ENCODE results near the gene LGALS7B.
"Not testable (repeated sequence)": the region's sequence is repeated elsewhere in the genome, so short reads cannot be mapped to it uniquely, and the experiment has no call there.

The LGALS7B gene

DNA sequence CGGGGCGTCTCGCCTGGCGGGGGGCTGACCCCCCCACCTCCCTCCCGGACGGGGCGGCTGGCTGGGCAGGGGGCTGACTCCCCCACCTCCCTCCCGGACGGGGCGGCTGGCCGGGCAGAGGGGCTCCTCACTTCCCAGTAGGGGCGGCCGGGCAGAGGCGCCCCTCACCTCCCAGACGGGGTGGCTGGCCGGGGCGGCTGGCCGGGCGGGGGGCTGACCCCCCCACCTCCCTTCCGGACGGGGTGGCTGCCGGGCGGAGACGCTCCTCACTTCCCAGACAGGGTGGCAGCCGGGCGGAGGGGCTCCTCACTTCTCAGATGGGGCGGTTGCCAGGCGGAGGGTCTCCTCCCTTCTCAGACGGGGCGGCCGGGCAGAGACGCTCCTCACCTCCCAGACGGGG lies 8.8 kb downstream of the LGALS7B start:
- not testable (repeated sequence) for DNase-seq (ENCODE audit: low spot score)

DNA sequence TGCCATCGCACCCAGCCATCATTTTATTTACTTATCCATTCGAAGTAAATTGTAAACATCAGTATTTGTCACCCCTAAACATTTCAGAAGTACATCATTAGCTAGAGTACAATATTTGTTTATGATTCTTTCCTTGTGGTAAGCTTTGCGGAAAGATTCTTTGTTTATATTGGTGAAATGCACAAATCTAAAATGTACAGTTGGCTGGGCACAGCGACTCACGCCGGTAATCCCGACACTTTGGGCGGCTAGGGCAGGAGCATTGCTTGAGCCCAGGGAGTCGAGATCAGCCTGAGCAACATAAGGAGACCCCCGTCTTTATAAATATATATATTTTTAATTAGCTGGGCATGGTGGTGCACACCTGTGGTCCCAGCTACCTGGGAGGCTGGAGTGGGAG lies 10.1 kb downstream of the LGALS7B start:
- no peak for DNase-seq (ENCODE audit: low spot score)

DNA sequence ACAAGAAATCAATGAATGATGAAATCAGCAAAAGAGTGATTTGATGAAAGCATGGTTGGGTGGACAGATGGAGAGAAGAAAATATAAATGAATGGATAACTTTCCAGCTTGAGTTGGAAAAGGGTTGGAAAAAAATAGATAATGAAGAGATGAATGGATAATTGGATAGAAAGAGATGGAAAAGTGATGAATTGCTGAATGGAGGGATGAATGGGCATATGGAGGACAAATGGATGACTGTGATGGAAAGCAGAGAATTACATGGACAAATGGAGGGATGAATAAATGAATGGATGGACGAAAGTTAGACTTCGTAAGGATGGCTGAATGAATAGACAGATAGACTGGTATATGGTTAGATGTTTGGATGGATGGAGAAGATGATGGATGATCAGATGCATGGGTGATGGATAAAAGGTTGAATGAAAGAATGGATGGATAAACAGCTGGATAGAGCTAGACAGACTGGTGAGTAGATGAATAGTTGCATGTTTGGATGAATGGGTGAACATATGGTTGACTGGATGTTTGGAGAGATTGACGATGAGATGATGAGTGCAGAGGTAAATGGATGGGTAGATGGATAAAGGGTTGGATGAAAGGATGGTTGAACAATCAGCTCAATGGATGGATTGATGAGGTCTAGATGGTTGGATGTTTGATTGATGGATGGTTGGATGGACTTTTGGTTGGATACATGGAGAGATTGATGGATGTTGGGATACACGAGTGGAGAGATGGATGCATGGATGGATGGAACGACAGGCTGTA lies 11.8 kb downstream of the LGALS7B start:
- no peak for DNase-seq (ENCODE audit: low spot score)

DNA sequence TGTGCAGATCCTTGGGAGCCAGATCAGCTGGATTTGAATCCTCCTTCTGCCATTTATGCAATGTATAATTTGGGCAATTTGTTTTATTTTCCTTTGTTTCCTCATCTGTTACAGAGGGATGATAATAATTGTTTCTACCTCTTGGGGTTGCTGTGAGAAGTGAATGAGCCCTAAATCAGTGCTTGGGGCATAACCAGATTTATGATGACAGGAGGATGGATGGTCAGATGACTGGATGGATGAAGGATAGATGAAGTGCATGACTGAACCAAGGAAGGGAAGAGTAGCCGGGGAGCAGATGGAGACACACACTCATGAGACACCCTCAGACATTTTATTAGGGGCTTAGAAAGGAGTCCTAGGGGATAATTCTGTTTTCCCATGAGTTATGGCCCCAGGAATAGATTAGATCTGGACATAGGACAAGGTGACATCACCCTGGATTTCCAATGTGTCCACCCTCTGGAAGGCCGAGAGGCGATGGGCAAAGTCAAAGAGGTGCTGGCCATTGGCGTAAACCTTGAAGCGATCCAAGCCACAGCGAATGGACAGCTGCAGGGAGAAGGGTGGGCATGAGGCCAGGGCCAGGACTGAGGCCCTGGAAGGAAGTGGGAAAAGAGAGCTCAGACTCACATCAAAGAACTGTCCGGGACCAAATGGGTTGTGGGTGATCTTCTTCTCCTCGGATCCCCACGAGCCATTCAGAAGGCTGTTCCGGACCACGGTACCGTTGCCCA lies 12.5 kb downstream of the LGALS7B start:
- DNase-seq (ENCODE audit: low spot score) = no peak

DNA sequence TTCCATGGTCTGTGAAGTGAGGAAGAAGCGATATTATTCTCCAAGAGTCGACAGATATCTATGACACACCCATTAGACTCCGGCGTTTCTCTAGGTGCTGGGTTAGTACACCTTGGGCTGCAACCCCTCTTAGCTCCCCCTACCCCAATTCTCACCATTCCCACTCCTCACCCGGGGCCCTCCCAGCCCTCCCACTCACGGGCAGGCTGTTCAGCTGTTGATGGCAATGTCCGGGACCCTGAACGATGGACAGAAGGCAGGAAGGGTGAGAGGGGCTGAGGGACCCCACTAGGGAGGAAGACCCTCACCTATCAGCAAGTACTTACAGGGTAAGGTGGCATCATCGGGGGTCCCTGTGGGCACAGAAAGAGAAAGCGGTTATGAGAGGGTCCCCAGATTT lies 14.5 kb downstream of the LGALS7B start:
- no peak for DNase-seq (ENCODE audit: low spot score)

DNA sequence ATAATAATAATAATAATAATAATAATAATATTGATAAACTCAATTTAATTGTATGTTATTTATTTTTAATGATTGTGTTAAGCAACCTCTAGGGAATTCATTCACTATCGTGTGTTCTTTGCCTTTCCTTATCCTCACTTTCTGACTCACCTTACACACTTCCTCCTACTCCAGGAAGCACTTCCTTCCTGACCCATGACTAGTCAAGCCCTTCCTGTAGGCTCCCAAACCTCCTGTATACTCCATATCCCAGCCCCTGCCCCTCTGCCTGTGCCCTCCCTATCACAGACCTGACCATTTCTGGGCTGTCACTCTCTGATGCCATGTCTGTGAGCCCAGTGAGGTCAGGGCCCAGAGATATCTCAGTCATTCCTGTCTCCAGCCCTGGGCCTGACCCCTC lies 16.2 kb downstream of the LGALS7B start:
- no peak for DNase-seq (ENCODE audit: low spot score)

DNA sequence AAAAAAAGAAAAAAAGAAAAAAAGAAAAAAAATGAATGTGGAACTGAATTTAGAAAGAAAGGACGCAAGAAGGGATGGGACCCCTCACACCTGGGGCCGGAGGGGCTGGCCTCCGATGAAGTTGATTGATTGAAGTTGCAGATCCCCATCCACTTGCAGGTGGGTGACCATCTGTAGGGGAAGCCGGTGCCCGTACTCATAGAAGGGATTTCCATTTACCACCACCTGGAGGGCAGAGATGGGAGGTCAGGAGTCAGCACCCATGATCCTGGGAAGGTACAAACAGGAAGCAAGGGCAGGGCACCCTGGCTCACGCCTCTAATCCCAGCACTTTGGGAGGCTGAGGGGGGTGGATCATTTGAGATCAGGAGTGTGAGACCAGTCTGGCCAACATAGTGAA lies 17.4 kb downstream of the LGALS7B start:
- DNase-seq (ENCODE audit: low spot score) = no peak

DNA sequence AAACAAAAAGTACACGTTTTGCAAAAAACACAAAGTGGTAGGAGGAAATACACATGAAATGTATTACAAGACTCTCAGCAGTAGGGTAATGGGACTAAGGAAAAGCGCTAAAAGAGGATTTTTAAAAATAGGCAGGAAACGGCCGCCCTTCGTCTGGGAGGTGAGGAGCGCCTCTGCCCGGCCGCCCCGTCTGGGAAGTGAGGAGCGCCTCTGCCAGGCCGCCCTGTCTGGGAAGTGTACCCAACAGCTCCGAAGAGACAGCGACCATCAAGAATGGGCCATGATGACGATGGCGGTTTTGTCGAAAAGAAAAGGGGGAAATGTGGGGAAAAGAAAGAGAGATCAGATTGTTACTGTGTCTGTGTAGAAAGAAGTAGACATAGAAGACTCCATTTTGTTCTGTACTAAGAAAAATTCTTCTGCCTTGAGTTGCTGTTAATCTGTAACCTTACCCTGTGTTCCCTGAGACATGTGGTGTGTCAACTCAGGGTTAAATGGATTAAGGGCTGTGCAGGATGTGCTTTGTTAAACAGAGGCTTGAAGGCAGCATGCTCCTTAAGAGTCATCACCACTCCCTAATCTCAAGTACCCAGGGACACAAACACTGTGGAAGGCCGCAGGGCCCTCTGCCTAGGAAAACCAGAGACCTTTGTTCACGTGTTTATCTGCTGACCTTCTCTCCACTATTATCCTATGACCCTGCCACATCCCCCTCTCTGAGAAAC lies 18.5 kb downstream of the LGALS7B start:
- DNase-seq (ENCODE audit: low spot score) = not testable (repeated sequence)

DNA sequence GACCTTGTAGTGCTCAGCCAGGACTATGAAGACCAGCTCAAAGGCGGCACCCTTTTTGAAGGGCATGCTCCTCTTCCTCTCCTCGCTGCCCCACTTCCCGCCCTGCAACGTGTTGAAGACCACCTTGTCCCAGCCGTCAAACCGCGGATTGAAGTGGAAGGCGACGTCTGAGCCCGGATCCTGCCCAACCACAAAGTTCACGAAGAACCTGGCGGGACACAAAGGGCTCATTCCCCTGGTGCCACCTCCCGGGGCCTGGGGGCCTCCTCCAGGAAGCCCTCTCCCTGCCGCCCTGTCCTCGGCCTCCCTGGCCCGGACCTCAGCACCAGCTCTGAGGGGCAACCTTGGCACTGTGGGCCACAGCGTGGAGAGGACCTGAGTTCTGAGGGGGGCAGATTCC lies 19.7 kb downstream of the LGALS7B start:
- DNase-seq (ENCODE audit: low spot score) = no peak

DNA sequence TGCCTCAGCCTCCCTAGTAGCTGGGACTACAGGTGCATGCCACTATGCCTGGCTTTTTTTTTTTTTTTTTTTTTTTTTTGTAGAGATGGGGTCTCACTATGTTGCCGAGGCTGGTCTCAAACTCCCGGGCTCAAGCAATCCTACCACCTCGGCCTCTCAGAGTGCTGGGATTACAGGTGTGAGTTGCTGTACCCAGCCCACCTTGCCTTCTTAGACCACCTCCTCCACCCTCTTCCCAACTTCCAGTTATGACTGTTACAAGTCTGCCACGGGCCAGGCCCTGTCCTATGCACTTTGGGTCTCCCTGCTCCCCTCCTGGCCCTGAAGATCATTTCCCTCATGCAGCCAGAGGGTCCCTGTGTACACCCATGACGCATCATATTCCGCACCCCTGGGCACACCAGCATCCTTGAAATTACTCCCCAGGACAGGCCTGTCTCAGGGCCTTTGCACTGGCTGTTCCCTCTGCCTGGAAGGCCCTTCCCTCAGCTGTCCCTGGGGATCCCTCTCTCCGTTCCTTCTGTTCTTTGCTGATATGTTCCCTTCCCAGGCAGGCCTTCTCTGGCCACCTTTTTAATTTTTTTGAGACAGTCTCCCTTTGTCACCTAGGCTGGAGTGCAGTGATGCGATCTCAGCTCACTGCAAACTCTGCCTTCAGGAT lies 20.7 kb downstream of the LGALS7B start:
- no peak for DNase-seq (ENCODE audit: low spot score)

DNA sequence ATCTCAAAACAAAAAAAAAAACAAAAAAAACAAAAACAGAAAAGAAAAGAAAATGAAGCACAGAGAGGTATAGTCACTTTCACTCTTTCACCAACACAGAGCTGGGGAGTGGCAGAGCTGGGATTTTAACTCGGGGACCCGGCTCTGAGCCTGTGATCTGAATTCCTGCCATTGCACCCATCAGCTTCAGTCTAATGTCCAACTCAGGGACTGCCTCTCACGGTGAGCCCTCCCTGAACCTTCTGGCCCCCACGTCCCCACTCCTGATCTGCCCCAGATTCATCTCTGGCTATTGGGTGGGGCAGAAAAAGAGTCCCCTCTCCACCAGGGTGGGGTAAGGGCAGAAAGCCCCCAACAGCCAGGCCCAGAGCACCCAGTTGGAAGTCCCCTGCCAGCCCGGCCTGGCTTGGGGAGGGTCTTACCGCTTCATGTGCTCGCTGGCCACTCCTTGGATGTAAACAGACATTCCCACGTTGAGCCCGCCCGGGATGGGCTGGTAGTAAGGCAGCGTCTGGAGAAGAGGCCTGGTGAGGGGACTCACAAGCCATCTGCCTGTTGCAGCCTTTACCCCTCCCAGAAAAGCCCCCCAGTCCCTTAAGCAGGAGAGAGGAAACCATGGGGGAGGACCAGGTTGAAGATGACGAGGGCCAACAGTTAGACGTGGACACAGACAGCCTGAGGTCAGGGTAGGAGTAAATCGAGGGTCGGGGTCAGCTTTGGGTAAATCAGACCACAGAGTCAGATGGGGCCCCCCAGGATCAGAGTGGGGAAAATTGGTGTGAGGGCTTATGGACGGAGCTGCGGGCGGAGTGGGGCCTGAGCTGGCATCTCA lies 23.2 kb downstream of the LGALS7B start:
- DNase-seq (ENCODE audit: low spot score) = no peak

DNA sequence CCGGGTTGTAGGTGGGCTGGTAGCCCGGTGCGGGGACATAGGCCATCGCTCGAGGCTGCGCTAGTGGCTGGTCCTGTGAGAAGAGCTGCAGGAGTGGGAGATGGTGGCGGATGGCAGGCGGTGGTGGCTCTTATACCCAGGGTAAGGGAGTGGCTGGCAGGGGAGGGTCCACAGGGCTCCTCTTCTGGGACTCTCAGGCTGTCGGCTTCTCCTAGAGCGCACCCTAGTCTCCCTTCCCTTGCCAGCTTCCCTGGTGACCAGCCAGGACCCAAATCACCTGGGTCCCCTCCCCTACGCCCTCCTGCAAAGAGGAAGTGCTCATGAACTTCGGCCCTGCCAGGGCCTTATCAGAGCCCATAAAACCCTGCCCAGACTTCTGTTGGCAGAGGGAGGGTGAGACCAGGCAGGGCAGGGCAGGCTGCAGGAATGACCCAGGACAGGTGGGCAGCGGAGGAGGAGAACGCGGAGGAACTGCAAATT lies 23.9 kb downstream of the LGALS7B start, which contains the start of gene LGALS4:
TSS of gene LGALS4 (minus strand) at position 105 of the 480 bp plus-strand sequence. CDS start at position 46, 59 bp downstream.
- no peak for DNase-seq (ENCODE audit: low spot score)

DNA sequence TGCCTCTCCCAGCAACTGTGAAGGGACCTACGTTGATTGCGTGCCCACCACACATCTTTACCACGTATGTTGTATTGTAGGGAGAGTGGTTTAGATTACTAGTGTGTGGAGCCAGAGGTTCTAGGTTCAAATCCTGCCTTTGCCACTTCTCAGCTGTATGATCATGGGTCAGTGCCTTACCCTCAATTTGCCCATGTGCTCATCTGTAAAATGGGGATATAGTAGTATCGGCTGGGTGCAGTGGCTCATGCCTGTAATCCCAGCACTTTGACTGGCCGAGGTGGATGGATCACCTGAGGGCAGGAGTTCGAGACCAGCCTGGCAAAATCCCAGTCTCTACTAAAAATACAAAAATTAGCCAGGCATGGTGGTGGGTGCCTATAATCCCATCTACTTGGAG lies 24.3 kb downstream of the LGALS7B start:
- DNase-seq (ENCODE audit: low spot score) = no peak

DNA sequence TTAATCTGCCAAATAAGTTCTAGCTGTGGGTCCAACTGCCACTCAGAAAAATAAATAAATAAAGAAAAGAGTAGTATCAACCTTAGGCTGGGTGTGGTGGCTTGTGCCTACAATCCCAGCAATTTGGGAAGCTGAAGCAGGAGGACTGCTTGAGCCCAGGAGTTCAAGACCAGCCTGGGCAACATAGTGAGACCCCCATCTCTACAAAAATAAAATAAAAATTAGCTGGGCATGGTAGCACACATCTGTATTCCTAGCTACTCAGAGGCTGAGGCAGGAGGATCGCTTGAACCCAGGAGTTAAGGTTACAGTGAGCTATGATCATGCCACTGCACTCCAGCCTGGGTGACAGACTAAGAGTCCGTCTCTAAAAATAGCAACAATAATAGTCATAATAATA lies 24.9 kb downstream of the LGALS7B start:
- not testable (repeated sequence) for DNase-seq (ENCODE audit: low spot score)

DNA sequence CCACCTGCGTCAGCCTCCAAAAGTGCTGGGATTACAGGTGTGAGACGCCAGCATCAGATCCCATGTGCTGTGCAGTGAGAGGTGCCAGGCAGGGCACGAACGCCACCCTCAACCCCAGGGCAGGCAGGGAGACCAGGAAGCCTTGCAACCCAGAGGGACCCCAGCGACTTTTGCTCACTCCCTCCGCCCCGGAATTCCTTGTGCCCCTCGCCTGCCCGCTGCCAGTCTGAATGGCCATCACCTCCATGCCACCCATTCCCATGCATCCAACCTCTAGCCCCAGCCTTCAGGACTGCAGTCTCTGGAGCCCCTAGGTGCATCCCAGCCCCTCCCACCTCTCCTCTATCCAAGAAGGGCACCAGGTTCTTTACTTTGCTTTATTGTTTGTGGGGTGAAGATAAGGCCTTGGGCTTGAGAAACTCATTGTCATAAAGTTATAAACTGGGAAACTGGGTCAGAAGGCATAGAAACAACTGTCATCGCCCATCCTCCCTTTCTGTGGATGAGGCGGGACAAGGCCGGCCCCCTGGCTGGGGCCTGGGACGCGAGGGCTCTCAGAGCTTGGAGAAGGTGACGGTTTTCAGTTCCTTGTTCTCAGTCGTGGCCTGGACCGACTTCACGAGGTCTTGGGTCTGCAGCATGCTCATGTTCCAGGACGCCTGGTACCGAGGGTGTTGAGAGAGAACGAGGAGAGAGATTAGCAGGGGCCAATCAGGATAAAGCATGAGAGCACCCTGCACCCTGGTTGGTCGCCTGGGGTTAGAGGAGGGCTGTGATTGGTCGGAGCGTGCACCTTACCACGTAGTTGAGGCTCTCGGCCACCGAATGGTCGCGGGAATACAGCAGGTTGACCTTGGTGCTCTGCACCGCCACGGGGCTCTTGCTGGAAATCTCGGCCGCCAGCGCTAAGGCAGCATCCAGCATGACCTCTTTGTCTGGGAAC lies 26.3 kb downstream of the LGALS7B start:
- DNase-seq (ENCODE audit: low spot score) = no peak

DNA sequence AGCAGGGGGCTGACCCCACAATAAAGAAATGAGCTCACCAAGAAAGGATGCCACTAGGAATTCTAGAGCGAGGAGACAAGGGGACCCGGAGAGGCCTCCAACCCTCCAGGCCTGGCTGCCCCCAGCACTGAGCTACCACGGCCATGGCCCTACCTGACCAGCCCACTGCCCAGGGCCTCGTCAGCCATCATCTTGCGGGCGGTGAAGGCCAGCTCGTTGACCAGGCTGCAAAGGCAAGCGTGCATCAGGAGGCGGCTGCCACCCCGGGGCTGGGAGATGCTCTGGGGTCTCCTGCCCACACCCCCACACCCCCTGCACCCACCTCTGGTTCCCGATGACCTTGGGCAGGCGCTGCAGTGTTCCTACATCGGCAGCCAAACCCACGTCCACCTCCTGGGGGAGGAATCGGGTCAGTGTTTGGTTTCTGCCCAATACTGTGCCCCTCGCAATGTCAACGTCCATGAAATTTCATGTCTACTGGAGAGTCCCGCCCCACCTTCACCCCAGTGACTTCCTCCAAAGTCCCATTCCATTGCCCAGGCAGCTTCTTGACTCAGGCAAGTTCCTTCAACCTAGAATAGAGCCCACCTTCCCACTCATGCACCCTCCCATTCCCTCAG lies 27.2 kb downstream of the LGALS7B start:
- no peak for DNase-seq (ENCODE audit: low spot score)

DNA sequence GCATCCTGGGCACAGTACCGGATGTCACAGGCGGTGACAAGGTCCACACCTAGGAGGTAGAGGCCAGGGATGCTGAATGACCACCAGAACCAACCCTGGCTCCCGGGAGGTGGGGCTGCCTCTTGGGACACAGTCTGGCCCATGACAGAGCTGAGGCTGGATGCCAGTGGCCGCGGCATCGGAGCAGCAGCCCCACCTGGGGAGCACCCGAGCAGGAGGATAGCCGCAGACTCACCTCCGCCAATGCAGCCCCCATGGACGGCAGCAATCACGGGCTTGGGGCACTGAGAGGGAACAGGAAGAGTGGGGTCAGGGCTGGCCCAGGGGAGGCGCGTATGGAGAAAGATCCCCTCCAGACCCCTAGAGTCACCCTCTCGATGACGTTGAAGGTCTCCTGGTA lies 28.1 kb downstream of the LGALS7B start:
- no peak for DNase-seq (ENCODE audit: low spot score)

DNA sequence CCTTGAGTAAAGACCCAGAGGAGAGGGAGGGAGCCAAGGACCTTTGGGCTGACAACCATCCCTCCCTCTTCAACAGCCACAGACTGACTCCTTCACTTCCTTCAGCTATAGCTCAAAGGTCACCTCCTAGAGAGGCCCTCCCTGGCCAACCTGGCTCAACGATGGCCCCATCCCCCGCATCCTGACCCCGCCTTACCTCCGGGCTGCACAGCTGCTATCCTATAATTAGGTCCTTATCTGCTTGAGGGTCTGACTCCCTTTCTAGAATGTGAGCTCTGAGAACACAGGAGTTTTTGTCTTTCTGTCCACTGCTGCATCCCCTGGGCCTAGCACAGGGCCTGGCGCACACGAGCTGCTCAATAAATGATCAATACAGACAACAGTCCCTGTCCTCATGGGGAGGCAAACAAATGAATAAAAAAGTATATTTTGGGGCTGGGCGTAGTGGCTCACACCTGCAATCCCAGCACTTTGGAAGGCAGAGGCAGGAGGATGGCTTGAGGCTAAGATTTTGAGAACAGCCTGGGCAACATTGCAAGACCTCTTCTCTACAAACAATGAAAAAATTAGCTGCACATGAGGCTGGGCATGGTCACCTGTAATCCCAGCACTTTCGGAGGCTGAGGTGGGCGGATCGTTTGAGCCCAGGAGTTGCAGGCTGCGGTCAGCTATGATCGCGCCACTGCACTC lies 30.4 kb downstream of the LGALS7B start:
- no peak for DNase-seq (ENCODE audit: low spot score)

DNA sequence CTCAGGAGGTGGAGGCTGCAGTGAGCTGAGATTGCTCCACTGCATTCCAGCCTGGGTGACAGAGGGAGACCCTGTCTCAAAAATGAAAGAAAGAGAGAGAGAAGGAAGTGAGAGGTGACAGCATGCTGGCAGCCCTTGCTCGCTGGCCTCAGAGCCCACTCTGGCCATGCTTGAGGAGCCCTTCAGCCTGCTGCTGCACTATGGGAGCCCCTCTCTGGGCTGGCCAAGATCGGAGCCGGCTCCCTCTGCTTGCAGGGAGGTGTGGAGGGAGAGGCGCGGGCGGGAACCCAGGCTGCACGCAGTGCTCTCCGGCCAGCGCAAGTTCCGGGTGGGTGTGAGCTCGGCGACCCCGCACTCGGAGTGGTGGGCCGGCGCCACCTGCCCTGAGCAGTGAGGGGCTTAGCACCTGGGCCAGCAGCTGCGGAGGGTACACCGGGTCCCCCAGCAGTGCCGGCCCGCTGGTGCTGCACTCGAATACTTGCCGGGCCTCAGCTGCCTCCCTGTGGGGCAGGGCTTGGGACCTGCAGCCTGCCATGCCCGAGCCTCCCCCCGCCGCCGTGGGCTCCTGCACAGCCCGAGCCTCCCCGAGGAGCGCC lies 32.3 kb downstream of the LGALS7B start:
- DNase-seq (ENCODE audit: low spot score) = not testable (repeated sequence)
